Occipital lobe (tissue), 2 donors: ENCODE results near the gene PCSK4. TPM values are rescaled to one million over a fixed set of nuclear protein-coding genes. Genes with fewer than 3 reads are reported as not detected.
A peak's percentile ranks its signal among the peaks of the same experiment; 100 is the strongest.
"Not testable (repeated sequence)": the region's sequence is repeated elsewhere in the genome, so short reads cannot be mapped to it uniquely, and the experiment has no call there.

ENCODE experiments used
- DNase-seq: peaks from one replicate; lab custom pipeline; 2025; lab: John Stamatoyannopoulos, UW
- total RNA-seq: library from RNA; depleted of rRNA; stranded (reverse); fragments of >200 nt; gene quantifications from one replicate; pipeline ENCODE4 v1.2.3, GENCODE V29; 2014

PCSK4 gene
- total RNA-seq, 1 donor from 2014 or later: 1.7 TPM

- no peak for DNase-seq
Measured at GRCh38 chr19:1487576-1488281, 2.4 kb downstream of the PCSK4 start.

GRCh38 chr19:1486720-1487575 lies 3.2 kb downstream of the PCSK4 start:
- DNase-seq: no peak

GRCh38 chr19:1483979-1484428 lies 6.1 kb downstream of the PCSK4 start:
- no peak for DNase-seq

GRCh38 chr19:1483131-1483978 lies 6.8 kb downstream of the PCSK4 start:
- DNase-seq: no peak

DNA sequence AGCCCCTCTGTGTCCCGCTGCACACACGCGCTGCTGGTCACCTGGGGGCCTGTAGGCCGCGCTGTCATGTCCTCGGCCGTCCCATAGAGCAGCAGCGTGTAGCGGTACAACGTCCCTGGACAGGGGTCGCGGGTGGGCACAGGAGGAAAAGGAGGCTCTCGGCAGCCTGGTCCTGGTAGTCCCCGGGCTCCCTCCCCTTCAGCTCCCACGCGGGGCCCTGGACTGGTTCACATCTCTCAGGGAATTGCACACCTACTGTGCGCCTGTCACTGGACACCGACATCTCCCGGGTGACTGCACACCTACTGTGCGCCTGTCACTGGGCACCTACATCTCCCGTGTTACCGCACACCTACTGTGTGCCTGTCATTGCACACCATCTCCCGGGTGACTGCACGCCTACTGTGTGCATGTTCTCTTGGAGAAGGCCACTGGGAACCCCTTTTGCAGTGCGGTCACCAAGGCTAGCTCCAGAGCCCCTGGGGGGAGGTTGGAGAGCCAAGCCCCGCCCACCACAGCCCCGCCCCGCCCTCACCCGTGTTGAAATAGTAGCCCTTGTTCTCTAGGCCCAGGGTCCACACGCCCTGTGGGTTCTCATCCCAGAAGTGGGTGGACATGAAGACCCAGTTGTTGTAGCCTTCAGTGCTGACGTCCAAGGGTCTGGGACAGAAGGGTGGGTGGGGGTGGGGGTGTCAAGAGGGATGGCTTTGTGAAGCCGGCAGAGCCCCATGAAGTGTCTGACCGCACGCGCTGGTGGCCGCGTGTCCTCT lies 7.6 kb downstream of the PCSK4 start:
- DNase-seq: no peak

DNA sequence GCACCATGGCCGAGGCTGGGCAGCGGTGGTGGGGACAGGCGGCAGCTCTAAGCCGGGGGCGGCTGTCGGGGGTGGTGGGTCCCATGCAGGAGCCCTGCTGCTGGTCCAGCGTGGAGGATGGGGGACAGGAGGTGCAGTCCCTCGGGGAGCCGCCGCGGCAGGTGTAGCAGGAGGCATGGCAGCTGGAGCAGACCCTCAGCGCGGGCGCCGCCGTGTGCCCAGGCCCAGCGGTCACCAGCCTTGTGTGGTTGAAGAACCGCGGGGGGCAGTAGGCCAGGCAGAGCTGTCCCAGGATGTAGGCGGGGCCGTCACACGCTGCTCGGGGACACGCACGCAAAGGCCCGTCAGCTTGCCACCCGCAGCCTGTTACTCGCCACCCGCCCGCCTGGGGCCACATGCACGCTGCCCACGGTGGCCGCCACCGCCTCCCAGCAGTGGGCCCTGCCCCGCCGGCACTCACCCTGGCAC lies 8.2 kb downstream of the PCSK4 start:
- no peak for DNase-seq

GRCh38 chr19:1481224-1481892 lies 8.8 kb downstream of the PCSK4 start:
- DNase-seq: no peak

DNA sequence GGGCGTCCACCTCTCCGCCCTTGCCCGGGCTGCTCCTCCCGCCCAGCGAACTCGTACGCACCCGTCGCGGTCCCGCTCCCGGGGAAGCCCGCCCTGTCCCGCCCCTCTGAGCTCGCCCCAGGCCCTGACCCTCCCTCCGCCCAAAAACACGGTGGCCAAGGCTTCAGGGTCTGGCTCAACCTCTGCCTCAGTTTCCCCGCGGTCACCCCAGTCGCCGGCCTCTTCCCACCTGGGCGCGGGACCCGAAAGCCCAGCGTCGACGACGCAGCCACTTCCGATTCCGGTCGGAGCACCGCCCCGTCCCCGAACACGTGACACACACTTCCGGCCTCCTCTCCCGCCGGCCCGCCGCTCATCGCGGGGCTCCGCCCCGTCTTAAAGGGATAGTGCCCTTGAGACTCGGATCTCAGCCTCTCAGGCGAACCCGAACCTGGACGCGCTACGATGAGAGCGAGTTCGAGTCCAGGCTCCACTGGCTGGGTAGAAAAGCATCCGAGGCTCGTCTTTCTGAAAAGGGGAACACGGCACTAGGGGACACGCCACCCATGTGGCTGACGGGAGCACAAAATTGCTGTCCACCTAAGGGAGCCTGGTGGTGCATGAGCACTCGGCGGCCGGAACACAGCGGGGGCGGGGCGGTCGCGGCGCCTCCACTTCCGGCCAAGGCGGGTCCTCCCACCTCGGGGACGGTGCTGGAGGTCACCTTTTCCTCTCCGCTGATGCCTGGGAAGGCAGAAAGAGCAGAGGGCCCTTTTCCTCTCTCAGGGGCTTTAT lies 11.0 kb downstream of the PCSK4 start, which contains the start of gene C19orf25:
Gene C19orf25, minus strand, starts transcription at position 282 of the 774 bp plus-strand sequence. CDS start 312 bp downstream, outside the sequence.
- DNase-seq: peak; percentile 85

DNA sequence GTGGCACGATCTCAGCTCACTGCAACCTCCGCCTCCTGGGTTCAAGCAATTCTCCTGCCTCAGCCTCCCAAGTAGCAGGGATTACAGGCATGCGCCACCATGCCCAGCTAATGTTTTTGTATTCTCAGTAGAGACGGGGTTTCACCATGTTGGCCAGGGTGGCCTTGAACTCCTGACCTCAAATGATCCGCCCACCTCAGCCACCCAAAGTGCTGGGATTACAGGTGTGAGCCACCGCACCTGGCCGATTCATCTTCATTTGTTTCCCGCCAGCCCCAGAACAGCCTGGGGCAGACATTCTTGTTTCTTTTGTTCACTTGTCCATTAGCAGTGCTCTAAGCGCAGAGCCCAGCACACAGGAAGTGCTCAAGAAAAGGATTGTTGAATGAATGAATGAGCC lies 13.1 kb downstream of the PCSK4 start:
- not testable (repeated sequence) for DNase-seq

GRCh38 chr19:1475751-1476437 lies 14.3 kb downstream of the PCSK4 start:
- DNase-seq: no peak

DNA sequence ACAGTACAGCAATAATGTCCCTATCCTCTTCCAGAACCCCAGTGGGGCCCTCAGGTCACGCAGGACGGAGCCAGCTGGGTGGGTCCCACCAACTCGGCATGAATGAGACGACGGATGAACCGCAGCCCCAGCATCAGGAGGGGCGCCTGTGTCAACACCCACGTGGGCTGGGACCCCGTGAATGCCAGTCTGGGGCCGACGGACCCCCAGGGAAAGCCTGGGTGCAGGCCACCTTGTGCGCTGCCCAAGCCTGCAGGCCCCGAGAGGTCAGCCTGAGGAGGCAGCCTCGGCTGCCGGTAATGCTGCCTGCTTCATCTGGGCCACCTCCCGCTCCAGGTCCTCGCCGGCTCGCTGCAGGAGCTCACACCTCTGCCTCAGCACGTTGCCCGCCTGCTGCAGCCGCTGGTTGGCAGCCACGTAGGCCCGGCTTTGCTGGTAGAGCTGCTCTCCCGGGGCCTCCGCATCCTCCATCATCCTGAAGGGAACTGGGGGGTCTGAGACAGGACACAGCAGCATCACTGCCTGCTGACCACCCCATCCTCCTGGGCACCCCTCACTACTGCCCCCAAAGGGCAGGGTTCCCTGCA lies 15.3 kb downstream of the PCSK4 start:
- no peak for DNase-seq

DNA sequence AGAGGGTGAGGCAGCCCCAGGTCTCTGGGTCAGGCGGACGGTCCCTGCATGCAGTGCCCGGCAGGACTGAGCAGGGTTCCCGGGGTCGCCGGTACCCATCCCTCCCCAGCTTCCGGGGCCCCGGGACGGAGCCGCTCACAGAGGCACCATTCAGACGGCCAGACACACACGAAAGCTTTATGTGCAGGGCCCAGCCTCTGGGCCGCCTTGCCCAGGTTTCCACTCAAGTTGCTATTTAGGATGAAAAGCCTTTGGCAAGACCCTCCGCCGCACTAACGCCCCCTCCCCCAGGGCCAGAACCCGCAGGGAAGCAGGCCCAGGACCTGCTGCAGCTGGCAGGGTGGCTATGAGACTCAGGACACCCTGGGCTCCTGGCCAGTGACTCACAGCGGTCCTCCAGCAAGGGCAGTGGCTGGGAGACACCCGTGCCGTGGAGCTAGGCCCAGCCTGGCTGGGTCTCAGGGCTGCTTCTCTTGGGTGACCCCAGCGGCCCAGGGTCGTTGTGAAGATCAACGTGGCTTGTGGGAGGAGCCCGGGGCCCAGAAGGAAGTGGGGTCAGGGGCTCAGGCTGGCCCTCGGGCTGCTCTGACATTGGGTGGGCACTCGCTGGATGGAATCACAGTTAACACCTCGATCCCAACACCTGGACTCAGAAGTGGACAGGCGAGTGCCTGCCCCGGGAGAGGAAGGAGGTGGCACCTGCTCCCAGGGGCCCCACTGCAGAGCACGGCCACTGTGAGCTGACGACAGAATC lies 16.0 kb downstream of the PCSK4 start:
- DNase-seq: no peak

DNA sequence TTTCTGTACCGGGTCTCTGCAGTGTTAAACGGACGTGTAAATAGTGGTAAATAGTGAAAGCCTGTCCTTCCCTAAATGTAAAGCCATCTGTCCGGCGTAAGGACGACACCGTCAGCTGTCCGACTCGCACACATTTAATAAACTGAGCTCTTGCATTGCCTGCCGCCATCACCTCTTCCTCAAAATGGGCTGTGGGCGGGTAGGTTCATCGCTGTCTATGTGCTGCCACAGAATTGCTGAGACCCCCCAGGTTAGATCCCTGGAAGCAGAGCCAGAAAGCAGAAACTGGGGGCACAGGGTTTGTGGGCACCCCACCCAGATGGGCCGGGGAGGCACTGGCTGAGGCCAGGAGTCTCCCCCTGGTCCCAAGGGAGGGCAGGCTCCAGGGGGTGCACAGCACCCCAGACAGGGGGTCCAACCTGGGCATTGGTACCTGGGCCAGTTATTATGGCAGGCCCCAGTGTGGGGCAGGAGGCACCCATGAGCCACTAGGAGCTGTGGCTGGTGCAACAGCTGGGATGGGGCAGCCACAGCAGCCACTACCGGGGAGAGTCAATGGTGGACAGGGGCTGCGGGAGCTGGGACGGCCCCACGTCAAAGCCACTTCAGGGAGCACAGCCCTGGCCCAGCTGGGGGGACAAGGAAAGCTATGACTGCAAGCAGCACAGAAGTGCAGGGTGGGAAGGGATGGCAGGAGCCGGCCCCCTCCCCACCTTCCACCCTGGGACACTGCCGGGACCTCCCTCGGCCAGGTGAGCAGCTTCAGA lies 16.9 kb downstream of the PCSK4 start:
- DNase-seq: no peak

GRCh38 chr19:1472231-1473084 lies 17.7 kb downstream of the PCSK4 start:
- DNase-seq: no peak

DNA sequence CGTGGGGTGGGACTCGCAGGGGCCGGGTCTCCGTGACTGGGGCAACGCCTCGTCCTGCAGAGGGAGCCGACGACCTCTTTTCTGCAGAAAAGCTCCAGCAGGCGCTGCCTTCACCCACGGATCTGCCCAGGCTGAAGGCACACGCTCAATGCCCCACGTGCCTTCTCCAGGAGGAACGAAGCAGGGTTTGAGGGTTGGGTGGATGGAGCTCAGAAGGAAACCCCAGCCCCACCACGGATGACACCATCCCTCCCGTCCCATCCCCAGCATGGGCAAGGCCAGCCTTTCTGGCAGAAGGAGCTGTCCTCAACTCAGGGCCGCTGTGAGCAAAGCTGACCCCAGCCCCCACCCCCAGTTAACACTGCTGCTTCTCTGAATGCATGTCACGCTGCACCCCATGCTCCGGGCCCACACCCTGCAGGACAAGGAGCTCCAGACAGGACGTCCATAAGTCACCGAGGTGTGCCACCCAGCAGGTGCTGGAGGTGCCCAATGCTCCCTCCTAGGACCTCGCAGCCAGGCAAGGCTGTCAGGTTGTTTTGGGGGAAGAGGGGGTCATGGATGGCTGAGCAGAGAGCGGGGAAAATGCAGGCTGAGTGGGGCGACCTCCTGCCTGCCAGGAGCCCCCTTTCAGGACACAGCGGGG lies 18.5 kb downstream of the PCSK4 start:
- no peak for DNase-seq
